PC-9 (cell line): Measurements from ENCODE around the gene OSBPL6. TPM values are rescaled to one million over a fixed set of nuclear protein-coding genes. Genes with fewer than 3 reads are reported as not detected.

Experiments
- BruUV-seq: library from RNA; stranded (reverse); fragments of 400-500 nt; replicated peaks from 2 replicates; lab custom pipeline; 2021; lab: Mats Ljungman, UMichigan
- CTCF ChIA-PET: fragments of 300-600 bp; sonication (Branson Sonifier 250); formaldehyde crosslinking; loops from one replicate; lab custom pipeline; 2022; ENCODE audit warnings: antibody characterized with exemption; lab: Charles Lee
- POLR2A ChIA-PET: fragments of 300-600 bp; sonication (Branson Sonifier 250); formaldehyde crosslinking; loops from one replicate; lab custom pipeline; 2022; ENCODE audit warnings: antibody characterized with exemption; ENCODE audit not compliant: unreplicated experiment; lab: Charles Lee
- DNase-seq, 2 experiments: peaks; one replicate each; pipeline versions ENCODE4 v3.0.0 to v3.0.0-alpha.2; 2015 to 2022; ENCODE audit warnings: mixed read lengths in 1 of 2
- H2AFZ ChIP-seq: fragments of 200-600 bp; sonication (generic); 2 replicates; pipeline ENCODE4 v1.8.1; 2017; ENCODE audit warnings: antibody characterized with exemption
- H3F3A ChIP-seq: fragments of 200-600 bp; sonication (generic); 2 replicates; pipeline ENCODE4 v1.8.1; 2017; ENCODE audit warnings: antibody characterized with exemption, mild to moderate bottlenecking, low read depth; ENCODE audit not compliant: insufficient read depth
- H3K27ac ChIP-seq: fragments of 200-600 bp; sonication (generic); 2 replicates; pipeline ENCODE4 v1.6.1; 2016; ENCODE audit warnings: mixed run types
- H3K27me3 ChIP-seq: fragments of 200-600 bp; sonication (generic); 2 replicates; pipeline ENCODE4 v1.6.1; 2016; ENCODE audit warnings: low read depth, mixed run types; ENCODE audit not compliant: insufficient read depth
- H3K36me3 ChIP-seq: fragments of 200-600 bp; sonication (generic); 2 replicates; pipeline ENCODE4 v1.6.1; 2016; ENCODE audit warnings: low read depth, mixed run types
- H3K4me1 ChIP-seq: fragments of 200-600 bp; sonication (generic); replicated peaks from 2 replicates; pipeline ENCODE4 v1.6.1; 2016; ENCODE audit warnings: mixed run types; ENCODE audit not compliant: insufficient read depth
- H3K4me2 ChIP-seq: fragments of 200-600 bp; sonication (generic); 2 replicates; pipeline ENCODE4 v1.6.1; 2017; ENCODE audit warnings: mixed run types
- H3K4me3 ChIP-seq: fragments of 200-600 bp; sonication (generic); 2 replicates; pipeline ENCODE4 v1.6.1; 2016; ENCODE audit warnings: mixed run types
- H3K79me2 ChIP-seq: fragments of 200-600 bp; sonication (generic); 2 replicates; pipeline ENCODE4 v1.6.1; 2017; ENCODE audit warnings: low read depth, mixed run types
- H3K9me2 ChIP-seq: fragments of 200-600 bp; sonication (generic); 2 replicates; pipeline ENCODE4 v1.8.1; 2017; ENCODE audit warnings: mild to moderate bottlenecking; ENCODE audit not compliant: insufficient read depth
- H3K9me3 ChIP-seq: fragments of 200-600 bp; sonication (generic); 2 replicates; pipeline ENCODE4 v1.8.1; 2016; ENCODE audit warnings: low read depth; ENCODE audit not compliant: insufficient read depth
- H4K20me1 ChIP-seq: fragments of 200-600 bp; sonication (generic); 2 replicates; pipeline ENCODE4 v1.8.1; 2017; ENCODE audit not compliant: insufficient read depth
- CTCF ChIP-seq: fragments of 200-600 bp; sonication (generic); conservative IDR thresholded peaks from 2 replicates; pipeline ENCODE4 v1.6.1; 2017; ENCODE audit warnings: mixed run types, antibody characterized with exemption, mild to moderate bottlenecking, moderate library complexity
- EZH2 ChIP-seq: fragments of 200-600 bp; sonication (generic); IDR thresholded peaks from 2 replicates; pipeline ENCODE4 v1.8.0; 2017; ENCODE audit warnings: antibody characterized with exemption, low read depth
- intact Hi-C: fragments of 100-400 bp; cut with micrococcal nuclease; formaldehyde crosslinking; loops from one replicate; pipeline ENCODE4 v1.10.0; 2022; ENCODE audit not compliant: unreplicated experiment
- total RNA-seq: library from RNA; stranded (reverse); gene quantifications from 2 replicates; pipeline ENCODE4 v1.2.3, GENCODE V29; 2021

The OSBPL6 gene
- total RNA-seq, 1 experiment from 2014 or later = 2.6 TPM

GRCh38 chr2:178279636-178280035 is 85.3 kb downstream of the OSBPL6 start:
- no TSS peak for BruUV-seq
- Histone ChIP-seq H2AFZ (no peak overlapping the region), H3K4me3 (no peak overlapping the region), H3K27ac (no peak overlapping the region), H3F3A (no peaks in the 10 kb centered on the region), H3K79me2 (no peaks in the 10 kb centered on the region), H3K36me3 (no peaks in the 10 kb centered on the region), H3K4me1 (0 out of 2 replicates have a peak, but pooled peaks cover 7% of the 10 kb centered on the region), H4K20me1 (no peaks in the 10 kb centered on the region), H3K4me2 (no peak overlapping the region), H3K27me3 (no peaks in the 10 kb centered on the region), H3K9me2 (no peaks in the 10 kb centered on the region), H3K9me3 (no peaks in the 10 kb centered on the region)
- DNase-seq = no peak
- intact Hi-C loops = loop anchor here (5.0 kb wide), 2 partner anchors 82 to 167 kb away; partner anchors contain the start of gene RBM45
- CTCF ChIA-PET = no interaction called here
- TF ChIP-seq CTCF = no peak
- no peak for TF ChIP-seq EZH2
- POLR2A ChIA-PET = interaction anchor here (0.5 to 0.8 kb wide), 3 partner anchors 19 to 722 kb away, joined by 3 to 12 read pairs (median 6); no protein-coding TSS in a partner anchor

- no TSS peak for BruUV-seq
- Histone ChIP-seq H3K4me2 (no peak overlapping the region), H3K9me3 (no peaks in the 10 kb centered on the region), H3F3A (no peaks in the 10 kb centered on the region), H3K4me3 (no peak overlapping the region), H3K36me3 (no peaks in the 10 kb centered on the region), H3K27me3 (no peaks in the 10 kb centered on the region), H4K20me1 (no peaks in the 10 kb centered on the region), H3K27ac (no peak overlapping the region), H3K4me1 (0 out of 2 replicates have a peak, but pooled peaks cover 7% of the 10 kb centered on the region), H2AFZ (no peak overlapping the region), H3K9me2 (no peaks in the 10 kb centered on the region), H3K79me2 (no peaks in the 10 kb centered on the region)
- CTCF ChIA-PET = no interaction called here
- peak; percentile 19 to 66 for DNase-seq
- TF ChIP-seq CTCF = peak; percentile 95
- TF ChIP-seq EZH2 = no peak
- POLR2A ChIA-PET = interaction anchor here (0.5 kb wide), 1 partner anchor 723 kb away, joined by 6 read pairs; no protein-coding TSS in a partner anchor
- intact Hi-C loops = loop anchor here (5.0 kb wide), 1 partner anchor 168 kb away; the partner anchor contains the start of gene RBM45
These were observed 86.0 kb downstream of the OSBPL6 start for GRCh38 chr2:178280244-178280852.

- Histone ChIP-seq H3K4me3 (no peak overlapping the region), H3K79me2 (no peaks in the 10 kb centered on the region), H3K4me2 (no peak overlapping the region), H3K36me3 (no peaks in the 10 kb centered on the region), H3K27me3 (no peaks in the 10 kb centered on the region), H3F3A (no peaks in the 10 kb centered on the region), H3K27ac (no peak overlapping the region), H3K9me3 (no peaks in the 10 kb centered on the region), H4K20me1 (no peaks in the 10 kb centered on the region), H3K9me2 (no peaks in the 10 kb centered on the region), H3K4me1 (0 out of 2 replicates have a peak, but pooled peaks cover 7% of the 10 kb centered on the region), H2AFZ (no peak overlapping the region)
- intact Hi-C loops = loop anchor here (1.0 to 5.0 kb wide), 2 partner anchors 16 to 170 kb away; partner anchors contain the start of gene RBM45
- TF ChIP-seq EZH2 (no peak), CTCF (no peak)
- ChIA-PET CTCF (no interaction called here), POLR2A (interaction anchor here (0.6 kb wide), 1 partner anchor 1654 kb away, joined by 4 read pairs; no protein-coding TSS in a partner anchor)
- DNase-seq = peak; percentile 48 to 60
- no TSS peak for BruUV-seq
These were observed 87.9 kb downstream of the OSBPL6 start for GRCh38 chr2:178282075-178282815.
